GM19455 (cell line): ENCODE results near the gene SLC47A2.

ENCODE experiments used
- ATAC-seq: cut with Tn5 transposase; IDR thresholded peaks from one replicate; pipeline ENCODE4 v1.9.1; 2021; ENCODE audit not compliant: unreplicated experiment

The SLC47A2 gene

DNA sequence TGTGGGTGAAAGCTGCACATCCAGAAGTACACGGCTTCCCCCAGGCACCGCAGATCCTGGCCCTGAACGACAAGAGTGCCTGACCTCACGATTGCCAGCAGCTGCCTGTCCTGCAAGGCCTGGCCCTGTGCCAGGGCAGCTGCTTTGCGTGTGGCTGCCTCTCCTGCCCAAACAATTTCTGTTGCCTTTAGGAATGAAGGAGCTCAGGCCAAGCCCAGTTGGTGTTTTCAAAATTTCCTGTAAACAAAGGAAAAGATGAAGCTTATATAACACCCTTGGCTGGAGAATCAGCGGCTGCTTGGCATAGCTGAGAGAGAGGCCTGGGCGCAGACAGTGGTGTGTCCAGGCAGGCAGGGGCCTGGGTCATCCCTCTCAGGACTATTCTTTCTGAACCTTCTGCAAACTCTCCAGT is 11.7 kb upstream of the SLC47A2 start:
- no peak for ATAC-seq

DNA sequence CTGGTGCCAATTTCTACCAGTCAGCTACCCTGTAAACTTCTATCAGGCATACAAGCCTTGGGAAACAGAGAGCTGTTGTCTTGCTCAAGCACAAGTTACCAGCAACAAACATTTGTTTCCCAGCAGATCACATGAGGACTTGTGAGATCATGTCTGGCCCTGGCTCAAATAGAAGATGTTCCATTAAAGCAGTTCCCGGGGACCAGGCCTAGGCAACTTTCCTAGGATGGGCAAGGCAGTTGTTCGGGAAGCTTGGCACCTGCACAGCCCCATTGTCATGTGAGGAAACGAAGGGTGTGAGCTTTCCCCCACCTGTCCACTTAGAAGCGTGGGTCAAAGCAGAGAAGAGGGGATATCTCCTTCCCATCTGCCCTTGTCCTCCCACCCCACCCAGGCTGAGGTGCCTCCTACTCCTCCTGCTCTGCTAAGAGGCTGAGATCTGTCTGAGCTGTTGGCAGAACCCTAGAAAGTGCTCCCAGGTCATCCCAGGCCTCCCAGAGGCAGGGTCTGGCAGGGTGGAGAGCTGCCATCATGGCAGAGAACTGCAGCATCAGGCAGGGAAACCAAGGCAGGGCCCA is 11.2 kb upstream of the SLC47A2 start:
- ATAC-seq = no peak

DNA sequence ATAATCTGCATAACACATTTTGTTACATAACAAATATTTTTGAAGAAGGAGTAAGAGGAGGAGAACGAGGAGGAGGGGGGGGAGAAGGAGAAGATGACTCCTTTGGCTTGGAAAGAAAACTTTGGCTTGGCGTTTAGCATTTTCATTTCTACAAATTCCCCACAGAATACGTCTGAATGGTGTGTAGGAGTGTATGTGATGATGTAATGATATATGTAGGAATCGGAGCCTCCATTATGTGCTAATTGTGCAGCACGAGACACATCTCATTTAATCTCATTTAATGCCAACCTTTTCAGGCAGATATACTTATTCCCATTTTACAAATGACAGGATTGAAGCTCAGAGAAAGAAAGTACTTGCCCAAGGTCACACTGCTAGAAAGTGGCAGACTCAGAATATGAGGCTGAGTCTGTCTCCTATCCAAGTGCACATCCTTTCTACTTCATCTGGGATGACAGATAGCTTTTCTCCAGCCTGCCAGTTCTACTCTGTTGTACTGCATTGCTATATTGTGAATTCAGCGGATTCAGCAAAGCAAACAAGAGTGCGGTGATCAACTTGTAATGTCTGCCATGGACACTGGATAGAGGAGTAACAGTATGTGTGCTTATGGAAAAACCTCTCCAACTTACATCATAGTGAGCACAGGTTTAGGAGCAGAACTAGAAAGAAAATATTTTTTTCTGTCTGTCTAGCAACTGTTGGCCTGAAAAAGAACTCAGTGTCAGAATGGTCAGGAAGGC is 10.4 kb upstream of the SLC47A2 start:
- ATAC-seq = no peak

DNA sequence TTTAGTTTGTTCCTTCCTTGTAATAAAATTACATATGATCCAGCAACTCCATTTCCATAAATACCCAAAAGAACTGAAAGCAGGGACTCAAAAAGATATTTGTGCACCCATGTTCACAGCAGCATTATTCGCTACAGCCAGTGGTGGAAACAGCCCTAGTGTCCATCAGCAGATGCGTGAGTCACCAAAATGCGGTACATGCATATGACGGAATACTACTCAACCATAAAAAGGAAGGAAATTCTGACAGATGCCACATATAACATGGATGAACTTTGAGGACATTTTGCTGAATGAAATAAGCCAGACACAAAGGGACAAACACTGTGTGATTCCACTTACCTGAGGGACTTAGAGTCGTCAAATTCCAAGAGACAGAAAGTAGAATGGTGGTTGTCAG is 9.1 kb upstream of the SLC47A2 start:
- no peak for ATAC-seq

DNA sequence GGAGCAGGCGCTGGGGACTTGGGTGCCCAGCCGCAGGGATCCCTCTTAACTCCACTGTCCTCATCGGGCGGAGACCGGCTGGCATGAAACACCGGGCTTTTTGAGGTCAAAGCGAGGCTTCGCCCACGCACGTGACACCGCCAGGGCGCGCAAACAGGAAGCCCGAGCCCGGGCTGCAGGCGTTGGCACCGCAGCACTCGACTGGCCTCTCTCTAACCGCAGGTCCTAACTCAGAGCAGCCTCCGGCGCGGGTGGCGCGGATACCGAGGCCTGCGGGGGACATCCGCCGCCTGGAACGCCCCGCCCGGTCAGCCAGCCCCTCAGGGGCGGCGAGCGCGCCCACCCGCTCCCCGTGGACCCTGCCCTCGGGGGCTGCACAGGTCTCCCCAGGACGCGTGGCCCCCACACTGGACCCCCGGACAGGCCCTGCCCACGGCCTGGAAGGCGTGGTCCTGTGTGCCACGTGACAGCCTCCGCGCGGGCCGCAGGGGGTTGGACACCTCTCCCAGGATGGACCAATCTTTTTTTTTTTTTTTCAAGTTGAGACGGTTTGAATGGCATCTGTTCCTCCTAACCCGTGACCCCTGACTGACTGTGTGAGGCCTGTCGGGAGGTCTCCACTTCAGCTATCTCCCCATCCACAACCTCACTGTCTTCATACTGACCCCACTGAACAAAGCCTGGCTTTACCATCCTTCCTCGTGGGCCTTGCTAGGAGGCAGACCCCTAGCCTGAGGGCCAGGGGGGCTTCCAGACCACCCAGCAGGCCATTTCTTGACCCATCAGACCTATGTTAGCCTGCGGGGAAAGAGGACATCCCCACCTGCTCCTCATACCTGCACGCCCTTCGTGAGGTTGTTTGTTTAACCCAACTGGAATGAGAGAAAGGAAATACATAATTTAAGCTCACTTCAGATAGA is 8.4 kb upstream of the SLC47A2 start:
- no peak for ATAC-seq

DNA sequence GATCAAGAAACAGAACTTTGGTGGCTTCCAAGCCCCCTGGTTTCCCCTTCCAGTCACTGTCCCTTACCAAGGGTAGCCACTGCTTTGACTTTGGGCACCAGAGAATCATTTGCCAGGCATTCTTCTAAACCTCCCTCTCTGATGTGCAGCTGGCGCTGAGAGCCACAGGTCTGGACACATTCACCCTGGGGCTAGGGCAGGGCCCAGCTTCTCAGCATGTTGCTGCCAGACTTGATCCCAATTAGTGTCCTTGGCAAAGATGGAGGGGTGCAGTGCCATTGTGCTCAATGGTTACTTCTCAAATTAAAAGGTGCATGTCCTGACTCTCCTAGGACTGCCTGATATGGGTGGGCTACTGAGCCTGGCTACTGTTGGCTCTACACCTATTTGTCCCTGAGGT is 7.6 kb upstream of the SLC47A2 start:
- ATAC-seq = no peak

DNA sequence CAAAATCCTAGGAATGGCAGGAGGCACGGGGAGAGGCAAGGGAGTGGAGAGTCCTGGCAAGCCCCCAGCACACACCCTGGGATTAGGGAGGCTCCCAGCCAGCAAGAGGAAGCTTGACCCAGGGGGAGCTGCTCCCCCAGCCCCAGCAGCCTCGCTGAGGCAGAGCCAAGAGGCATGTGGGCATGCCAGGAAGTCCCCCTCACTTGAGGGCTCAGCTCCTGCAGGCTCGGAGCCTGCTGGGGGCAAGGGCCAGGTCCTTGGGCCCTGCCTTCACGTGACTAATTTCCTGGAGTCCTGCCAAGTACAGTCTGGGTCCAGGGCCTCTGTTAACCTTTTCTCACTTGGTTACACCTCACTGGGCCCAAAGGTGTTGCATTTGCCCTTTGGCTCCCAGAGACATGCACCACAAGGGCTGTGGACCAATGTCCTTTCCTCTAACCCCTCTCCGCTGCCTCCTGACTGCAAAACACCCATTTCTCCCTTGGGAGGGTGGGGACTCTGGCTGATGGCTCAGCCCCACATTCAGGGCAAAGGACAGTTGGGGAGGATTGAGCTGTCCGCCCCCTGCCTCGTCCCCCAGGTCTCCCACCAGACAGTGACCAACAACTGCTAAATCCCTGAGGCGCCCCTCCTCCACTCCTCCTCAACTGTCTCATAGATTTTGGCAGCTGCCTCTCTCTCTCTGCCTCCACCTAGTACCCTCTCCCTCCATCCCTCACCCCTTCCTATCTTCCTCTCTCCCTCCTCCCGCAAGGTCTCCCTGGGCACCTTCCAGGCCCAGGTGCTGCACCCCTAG is 4.4 kb upstream of the SLC47A2 start:
- no peak for ATAC-seq

DNA sequence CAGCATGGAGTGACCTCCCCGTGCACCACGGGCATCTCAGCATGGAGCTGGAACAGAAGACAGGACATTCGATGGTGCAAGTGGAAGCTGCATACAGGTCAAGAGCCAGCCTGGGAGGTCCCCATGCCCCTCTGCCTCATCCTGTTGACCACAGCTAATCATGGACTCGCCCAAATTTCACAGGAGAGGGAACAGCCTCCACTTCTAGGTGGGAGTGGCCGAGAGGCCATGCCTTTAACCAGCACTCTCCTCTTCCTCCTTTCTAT is 3.8 kb upstream of the SLC47A2 start:
- ATAC-seq = no peak

DNA sequence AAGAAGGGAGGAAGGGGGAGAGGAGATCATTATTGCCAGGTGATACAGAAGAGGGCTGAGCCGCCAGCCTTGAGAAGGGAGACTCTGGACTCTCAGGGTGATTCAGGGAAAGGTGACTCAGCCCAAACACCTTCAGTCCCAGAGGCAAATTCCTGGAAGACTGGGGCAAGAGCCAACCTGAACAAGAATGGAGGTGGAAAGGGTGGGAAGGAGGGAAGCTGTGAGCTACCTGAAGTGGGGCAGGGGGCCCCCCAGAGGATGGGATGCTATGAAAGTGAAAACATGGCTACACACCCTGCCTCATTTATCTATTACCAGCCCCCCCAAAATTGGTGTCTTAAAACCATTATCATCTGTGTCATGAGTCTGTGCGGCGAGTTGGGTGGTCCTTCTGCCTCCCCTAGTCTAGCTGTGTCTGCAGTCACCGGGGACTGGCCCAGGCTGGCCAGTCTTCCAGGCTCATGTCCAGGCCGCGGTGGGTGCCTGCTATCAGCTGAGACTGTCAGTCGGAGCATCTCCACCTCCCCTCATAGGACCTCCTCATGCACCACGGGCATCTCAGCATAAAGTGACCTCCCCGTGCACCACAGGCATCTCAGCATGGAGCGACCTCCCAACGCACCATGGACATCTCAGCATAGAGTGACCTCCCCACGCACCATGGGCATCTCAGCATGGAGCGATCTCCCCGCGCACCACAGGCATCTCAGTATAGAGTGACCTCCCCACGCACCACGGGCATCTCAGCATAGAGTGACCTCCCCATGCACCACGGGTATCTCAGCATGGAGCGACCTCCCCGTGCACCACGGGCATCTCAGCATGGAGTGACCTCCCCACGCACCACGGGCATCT is 3.2 kb upstream of the SLC47A2 start:
- no peak for ATAC-seq

DNA sequence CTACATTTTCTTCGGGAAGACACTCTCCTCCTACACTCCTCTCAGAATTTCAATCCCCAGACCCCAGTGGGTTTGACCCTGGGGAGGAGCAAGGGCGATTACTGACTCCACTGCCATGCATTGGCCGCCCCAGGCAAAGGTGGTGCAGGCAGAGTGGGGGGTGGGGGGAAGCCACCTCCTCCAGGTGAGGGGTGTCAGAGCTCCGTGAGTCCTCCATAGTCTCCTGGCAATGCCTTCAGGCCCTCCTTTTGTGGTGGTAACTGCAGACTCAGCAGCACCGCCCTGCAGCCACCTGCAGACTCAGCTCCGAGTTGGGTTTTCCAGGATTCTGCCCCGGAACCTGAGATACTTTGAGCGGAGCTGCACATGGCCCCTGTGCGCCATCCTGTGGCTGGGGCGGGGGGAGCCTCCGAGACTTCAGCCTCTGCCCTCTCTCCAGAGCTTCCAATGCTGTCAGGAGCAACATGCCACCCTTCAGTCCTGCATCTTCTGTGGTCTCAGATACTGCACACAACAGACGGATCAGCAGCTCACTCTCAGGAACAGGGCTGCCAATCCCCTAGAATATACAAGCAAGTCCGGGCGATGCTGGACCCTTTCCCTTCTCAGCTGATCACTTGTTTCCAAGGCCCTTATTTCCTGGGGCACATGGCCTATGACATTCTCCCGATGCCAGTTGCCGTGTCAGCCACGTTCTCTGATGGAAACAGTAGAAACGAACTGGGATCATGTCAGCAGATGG is 2.4 kb upstream of the SLC47A2 start:
- no peak for ATAC-seq

DNA sequence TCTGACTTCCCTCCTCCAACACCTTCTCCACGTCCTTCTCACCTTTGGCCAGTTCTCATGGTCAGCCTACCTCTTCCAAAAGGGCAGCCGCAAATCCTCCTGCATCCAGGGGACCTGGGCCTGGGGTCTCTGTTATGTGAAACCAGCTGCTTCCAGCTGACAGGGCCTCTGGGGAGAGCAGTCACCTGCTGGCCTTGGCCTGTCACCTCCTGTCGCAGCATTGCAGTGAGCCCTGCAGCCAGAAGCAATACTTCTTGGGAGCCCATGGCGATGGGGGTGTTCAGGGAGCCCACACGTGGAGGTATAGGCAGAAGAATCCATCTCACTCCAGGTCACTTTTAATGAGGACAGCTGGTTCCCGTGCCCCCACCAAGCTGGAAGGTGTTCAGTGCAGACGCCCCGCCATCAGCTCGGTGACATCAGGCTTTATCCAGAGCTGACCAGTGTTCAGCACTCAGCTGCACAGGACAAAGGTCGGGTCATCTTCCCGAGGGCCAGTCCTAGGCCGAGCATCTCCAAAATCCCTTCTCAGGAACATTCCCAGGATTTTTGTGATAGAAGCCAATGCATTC is 1.7 kb upstream of the SLC47A2 start:
- no peak for ATAC-seq

DNA sequence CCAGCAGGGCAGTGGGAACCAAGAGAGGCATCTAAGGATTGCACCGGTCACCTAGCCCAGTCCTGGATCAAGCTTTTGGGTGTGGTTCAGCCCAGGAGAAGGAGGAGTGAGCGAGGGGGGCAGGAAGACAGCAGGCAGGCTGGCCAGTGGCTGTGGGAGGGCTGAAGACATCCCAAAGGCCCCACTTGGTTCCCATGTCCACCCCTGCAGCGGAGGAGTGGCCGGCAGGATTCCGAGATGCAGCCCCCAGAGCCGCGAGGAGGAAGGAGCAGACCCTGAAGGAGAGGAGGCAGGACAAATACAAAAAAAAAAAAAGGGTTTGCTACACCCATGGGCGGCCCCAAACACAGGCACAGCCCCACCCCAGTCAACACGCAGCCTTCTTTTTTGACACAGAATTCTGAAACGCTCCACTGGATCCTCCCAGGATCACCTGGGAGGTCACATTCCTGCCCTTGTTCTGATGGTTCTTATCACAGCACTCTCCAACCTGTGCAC is 1.1 kb upstream of the SLC47A2 start:
- no peak for ATAC-seq

DNA sequence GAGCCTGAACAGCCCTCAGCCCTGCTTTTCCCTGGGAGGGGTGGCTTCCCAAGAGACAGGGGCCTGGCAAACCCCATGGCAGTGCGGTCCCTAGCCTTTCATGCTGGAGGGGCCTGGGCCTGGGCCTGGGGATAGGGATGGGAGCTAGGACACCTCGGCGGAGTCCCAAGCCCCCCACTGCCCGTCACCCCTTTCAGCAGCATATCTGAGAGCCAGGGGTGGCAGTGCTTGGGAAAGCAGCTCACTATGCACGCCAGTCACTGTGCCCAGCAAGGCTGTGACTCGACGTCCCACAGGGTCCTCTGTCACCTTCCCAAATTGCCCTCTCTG is 612 bp upstream of the SLC47A2 start:
- ATAC-seq = no peak

DNA sequence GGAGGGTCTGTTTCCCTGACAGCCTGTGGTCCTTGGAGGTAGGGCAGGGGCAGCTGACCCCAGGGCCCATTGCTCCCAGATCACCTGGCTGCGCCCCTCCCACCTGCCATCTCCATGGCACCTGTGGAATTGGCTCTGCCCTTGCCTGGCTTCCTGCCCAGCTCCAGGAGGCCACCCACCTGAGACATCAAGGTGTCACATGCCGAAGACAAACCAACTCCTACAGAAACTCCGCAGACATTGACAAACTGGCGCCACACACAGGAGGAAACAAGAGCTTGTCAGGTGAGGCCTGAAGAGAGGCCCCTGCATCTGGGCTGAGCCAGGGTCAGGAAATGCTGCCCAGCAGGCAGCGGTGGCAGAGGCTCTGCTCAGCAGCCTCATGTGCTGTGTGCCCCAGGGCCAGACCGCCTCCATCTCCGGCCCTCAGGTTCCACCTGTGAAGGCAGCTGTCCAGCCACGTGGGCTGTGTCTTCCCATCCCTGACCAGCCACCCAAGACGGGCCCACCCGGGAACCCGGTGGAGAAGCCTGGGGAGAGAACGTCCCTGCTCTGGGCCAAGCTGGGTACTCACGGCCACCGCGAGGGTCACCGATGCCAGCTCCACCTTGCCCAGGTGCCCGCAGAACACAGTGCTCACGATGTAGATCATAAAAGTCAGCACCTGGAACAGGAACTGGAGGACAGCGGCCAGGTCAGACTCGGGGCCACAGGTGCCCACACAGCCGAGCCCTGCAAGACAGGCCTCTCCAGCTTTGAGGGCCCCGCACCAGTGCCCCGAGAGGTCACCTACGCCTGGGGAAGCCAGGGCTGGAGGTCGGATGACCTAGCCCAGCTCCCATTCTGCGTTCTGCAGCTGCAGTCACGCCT is 1.6 kb downstream of the SLC47A2 start:
- ATAC-seq = no peak

DNA sequence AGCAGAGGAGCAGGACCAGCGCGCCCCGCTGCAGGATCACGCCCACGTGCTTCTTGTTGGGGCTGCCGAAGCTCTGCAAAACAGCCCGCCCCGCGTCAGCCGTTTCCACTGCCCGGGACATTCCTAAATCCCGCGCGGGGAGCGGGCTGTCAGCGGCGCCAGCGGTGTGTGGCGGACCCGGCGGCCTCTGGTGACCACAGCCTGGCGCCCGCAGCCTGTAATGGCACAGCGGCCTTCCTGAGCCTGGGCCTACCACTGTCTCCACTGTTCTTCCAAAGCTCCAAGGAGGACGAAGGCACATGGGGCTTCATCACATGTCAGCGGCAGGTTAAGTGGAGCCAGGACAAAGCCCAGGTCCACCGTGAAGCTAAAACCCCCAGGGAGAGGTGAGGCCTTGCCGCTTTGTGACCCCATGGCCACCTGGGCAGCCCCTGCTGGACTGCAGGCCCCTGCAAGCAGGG is 2.5 kb downstream of the SLC47A2 start:
- ATAC-seq = no peak

DNA sequence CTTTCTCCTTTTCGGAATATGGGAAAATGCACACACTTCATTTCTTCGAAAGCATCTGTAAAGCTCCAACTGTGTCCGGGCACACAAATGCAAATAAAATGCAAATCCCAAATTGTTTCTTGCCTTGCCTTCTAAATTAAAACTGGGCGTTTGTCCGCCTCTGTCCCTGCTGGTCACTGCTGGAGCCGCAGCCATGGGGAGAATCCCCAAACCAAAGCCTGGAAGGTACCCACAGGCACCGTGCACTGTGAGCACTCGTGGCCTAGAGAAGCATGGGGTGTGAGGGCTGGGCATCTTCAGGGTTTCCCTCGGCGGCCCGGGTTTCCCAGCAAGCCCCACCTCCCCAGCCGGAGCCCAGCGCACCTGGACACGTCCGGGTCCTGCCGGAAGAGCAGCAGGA is 2.9 kb downstream of the SLC47A2 start:
- no peak for ATAC-seq

DNA sequence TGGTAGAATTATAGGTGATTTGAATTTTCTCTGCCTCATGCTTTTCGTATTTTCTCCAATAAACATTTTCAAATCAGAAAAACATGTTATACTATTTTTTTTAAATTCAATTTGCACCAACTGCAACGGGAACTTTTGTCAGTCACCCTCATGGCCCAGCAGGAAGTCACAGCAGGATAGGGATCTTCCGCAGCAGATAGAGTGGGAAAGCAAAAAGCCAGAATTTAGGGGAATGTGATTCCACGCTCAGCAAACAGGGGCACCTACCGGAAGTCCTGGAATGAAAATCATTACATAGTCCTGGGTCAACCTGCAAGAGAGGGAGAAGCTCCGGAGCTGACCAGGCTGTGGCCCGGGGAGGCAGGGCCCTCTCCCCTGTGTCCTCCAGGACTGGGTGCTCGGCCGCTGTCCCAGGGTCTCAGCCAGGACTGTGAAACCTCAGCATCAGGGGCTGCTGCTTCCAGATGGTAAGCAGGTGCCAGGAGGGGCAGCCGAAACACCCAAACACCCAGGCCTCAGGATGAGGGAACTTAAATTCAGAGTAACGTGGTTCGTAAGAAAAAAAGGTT is 3.9 kb downstream of the SLC47A2 start:
- no peak for ATAC-seq

DNA sequence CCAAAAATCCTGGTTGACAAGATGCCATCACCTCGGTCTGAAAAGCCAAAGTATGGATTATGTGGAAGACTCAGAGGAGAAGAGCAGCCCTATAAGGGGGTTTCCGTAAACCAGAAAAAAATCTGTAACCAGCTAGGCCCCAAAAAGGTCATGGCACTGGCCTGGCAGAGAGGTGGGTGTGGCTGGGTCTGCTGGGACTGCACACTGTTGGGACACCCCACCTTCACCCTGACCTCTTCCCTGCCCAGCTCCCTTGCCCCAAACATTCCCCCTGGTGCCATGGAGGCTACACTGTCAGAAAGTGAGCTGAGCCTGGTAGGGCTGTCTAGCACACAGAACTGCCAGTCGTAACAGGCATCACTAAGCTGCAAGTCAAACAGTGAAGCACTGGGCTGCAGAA is 6.5 kb downstream of the SLC47A2 start:
- ATAC-seq = no peak
